ENCODE measurements around the gene AMPD2. TPM values are rescaled to one million over a fixed set of nuclear protein-coding genes. Genes with fewer than 3 reads are reported as not detected.

AMPD2 gene
- polyA plus RNA-seq, 2 donors = 15.7 to 16.3 TPM

DNA sequence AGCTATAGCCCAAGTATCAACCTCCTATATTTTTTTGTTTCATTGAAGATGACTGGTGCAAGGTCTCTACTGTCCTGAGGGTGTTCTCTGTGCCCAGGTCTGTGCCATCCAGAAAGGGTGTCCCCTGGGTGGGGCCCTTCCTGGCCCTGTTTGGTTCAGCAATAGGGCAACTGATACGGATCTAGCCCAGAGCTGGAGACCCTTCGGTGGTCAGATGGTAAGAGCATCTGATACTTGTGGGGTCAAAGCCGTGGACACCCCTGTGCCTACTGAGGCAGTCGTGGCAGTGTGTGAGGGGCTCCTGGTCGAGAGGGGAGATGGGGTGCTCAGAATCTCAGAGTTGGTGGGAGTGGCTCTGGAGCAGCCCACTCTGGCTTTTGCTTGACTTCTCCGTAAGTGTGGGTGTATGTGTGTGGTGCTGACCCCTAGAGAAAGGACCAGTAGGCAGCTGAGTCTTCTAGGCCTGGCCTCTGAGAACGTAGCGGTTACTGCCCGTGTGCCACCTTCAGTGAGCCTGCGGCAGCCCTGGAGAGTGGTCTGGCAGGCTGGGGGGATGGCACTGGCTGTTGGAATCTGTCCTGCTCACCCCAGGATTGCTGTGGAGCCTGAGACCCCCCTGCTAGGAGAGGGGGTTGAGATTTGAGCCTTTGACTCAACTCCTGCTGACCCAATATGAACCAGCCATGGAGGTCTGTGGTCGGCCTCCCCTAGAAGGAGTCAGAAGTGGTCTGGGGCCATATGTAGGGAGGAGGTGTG is 2.7 kb downstream of the AMPD2 start:
- H3K4me3 ChIP-seq (ENCODE audit: low read depth in 1 of 2, low read length in 2 of 2) = no peak overlapping the region
- no peak overlapping the region for H3K27ac ChIP-seq (ENCODE audit: low read depth in 2 of 2, low read length in 1 of 2)
- peaks cover 9 to 19% of the 10 kb centered on the region in 2 donors for H3K4me1 ChIP-seq (ENCODE audit: control insufficient read depth in 2 of 2, insufficient read depth in 2 of 2, low read length in 1 of 2)
- peaks cover 0 to 10% of the 10 kb centered on the region in 2 donors for H3K36me3 ChIP-seq (ENCODE audit: control insufficient read depth in 2 of 2, insufficient read depth in 2 of 2, low read length in 1 of 2)
- H3K27me3 ChIP-seq (ENCODE audit: control insufficient read depth in 1 of 2, insufficient read depth in 2 of 2, low read length in 2 of 2) = no peaks in the 10 kb centered on the region
- no peaks in the 10 kb centered on the region for H3K9me3 ChIP-seq (ENCODE audit: control insufficient read depth in 2 of 2, insufficient read depth in 1 of 2, low read depth in 1 of 2, low read length in 1 of 2)
- 85 to 86% methylated on average over 11 of the region's 11 CpGs for WGBS, 2 donors

DNA sequence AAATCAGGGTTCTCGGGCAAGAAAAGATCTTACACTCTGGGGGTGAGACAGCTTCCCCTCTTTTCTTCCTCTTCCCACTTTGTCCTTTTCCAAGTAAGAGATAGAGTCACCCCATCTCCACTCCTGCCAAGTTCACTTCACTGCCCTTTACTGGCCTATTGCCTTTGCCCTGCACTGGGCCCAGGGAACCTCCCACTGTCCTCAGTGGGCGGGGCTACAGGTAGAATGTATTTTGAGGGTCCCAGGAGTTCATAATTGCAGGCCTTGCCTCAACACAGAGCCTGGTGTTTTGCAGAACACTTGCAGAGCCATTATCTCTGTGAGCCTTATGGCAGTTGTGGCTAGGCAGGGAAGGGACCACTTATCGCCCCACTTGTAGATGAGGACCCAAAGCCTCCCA is 3.3 kb downstream of the AMPD2 start:
- H3K9me3 ChIP-seq (ENCODE audit: control insufficient read depth in 2 of 2, insufficient read depth in 1 of 2, low read depth in 1 of 2, low read length in 1 of 2) = no peaks in the 10 kb centered on the region
- H3K27me3 ChIP-seq (ENCODE audit: control insufficient read depth in 1 of 2, insufficient read depth in 2 of 2, low read length in 2 of 2) = no peaks in the 10 kb centered on the region
- no peak overlapping the region for H3K4me3 ChIP-seq (ENCODE audit: low read depth in 1 of 2, low read length in 2 of 2)
- WGBS, 2 donors = 93 to 96% methylated on average over 3 of the region's 3 CpGs
- H3K36me3 ChIP-seq (ENCODE audit: control insufficient read depth in 2 of 2, insufficient read depth in 2 of 2, low read length in 1 of 2) = peaks cover 0 to 15% of the 10 kb centered on the region in 2 donors
- no peak overlapping the region for H3K27ac ChIP-seq (ENCODE audit: low read depth in 2 of 2, low read length in 1 of 2)
- H3K4me1 ChIP-seq (ENCODE audit: control insufficient read depth in 2 of 2, insufficient read depth in 2 of 2, low read length in 1 of 2) = peaks cover 9 to 19% of the 10 kb centered on the region in 2 donors

DNA sequence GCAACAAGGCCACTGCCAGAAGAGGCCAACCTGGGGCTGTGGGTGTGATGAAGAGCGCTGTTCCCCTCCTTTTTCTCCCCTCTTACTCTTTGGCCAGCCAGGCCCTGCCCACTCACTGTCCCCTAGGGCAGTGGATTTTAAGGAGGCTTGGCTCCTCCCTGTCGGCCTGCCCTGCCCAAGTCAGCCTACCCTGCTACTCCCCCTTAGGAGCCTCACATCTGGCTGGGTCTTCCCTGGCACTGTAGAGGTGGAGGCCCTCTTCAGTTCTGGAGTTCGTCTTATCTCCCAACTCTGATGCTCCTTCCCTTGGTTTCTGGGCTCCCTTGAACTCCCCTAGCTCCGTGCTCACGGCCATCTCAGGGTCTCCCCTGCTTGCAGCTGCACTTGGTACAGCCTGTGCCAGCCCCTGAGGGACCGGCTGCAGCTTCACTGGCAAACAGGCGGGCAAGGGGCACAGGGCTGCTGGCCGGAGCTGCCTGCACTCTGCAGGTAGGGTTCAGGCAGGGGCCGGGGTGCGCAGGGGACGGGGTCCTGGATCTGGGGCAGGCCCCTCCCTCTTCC is 4.0 kb downstream of the AMPD2 start:
- 53 to 55% methylated on average over 11 of the region's 11 CpGs for WGBS, 2 donors
- peak overlapping the region in 1 of 2 donors; percentile 3 for H3K27ac ChIP-seq (ENCODE audit: low read depth in 2 of 2, low read length in 1 of 2)

DNA sequence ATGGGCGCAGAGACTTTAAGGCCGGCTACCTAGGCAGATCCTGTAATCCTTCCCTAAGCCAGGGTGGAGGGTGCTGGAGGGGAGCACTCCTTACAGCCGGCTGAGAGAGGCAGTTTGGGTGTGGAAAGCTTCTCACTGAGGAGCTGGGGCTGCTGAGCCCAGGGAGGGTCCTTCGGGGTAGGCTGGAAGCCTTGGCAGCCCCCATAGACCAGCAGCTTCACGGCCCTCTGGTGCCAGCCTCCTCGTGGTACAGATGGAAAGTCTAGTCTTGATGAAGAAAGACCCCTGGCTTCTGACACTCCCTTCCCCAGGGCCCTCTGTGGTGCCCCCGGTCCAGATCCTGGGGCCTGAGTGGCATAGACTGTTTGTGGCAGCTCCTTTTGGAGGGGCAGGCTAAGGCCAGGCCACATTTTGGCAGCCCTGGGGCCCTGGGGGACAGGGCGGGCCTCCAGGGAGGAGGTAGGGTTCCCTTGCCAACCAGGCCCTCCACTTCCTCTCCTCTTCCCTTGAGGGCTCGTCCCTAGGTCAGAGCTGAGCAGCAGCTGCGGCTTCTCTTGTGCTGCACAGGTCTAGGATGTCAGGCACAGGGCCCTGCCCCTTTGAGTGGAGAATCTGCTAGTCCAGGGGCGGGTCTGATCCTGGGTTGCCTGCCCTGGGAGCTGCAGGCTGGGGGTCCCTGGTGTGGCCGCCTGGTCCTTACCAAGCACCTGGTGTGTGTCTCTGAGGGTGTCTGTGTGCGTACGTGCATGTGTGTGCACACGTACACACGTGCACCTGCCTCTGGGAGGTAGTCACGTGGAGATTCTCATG is 4.8 kb downstream of the AMPD2 start:
- peak overlapping the region; percentile 12 to 43 for H3K27ac ChIP-seq (ENCODE audit: low read depth in 2 of 2, low read length in 1 of 2)
- H3K4me3 ChIP-seq (ENCODE audit: low read depth in 1 of 2, low read length in 2 of 2) = no peak overlapping the region
- H3K9me3 ChIP-seq (ENCODE audit: control insufficient read depth in 2 of 2, insufficient read depth in 1 of 2, low read depth in 1 of 2, low read length in 1 of 2) = no peaks in the 10 kb centered on the region
- peaks cover 3 to 30% of the 10 kb centered on the region in 2 donors for H3K36me3 ChIP-seq (ENCODE audit: control insufficient read depth in 2 of 2, insufficient read depth in 2 of 2, low read length in 1 of 2)
- H3K27me3 ChIP-seq (ENCODE audit: control insufficient read depth in 1 of 2, insufficient read depth in 2 of 2, low read length in 2 of 2) = no peaks in the 10 kb centered on the region
- 66 to 68% methylated on average over 16 to 17 of the region's 17 CpGs for WGBS, 2 donors
- peaks cover 9 to 19% of the 10 kb centered on the region in 2 donors for H3K4me1 ChIP-seq (ENCODE audit: control insufficient read depth in 2 of 2, insufficient read depth in 2 of 2, low read length in 1 of 2)

More for the DNA sequence above, 4.0 kb downstream of the AMPD2 start:
- H3K4me1 ChIP-seq (ENCODE audit: control insufficient read depth in 2 of 2, insufficient read depth in 2 of 2, low read length in 1 of 2) = peaks cover 9 to 19% of the 10 kb centered on the region in 2 donors
- no peaks in the 10 kb centered on the region for H3K27me3 ChIP-seq (ENCODE audit: control insufficient read depth in 1 of 2, insufficient read depth in 2 of 2, low read length in 2 of 2)
- H3K4me3 ChIP-seq (ENCODE audit: low read depth in 1 of 2, low read length in 2 of 2) = no peak overlapping the region
- no peaks in the 10 kb centered on the region for H3K9me3 ChIP-seq (ENCODE audit: control insufficient read depth in 2 of 2, insufficient read depth in 1 of 2, low read depth in 1 of 2, low read length in 1 of 2)
- H3K36me3 ChIP-seq (ENCODE audit: control insufficient read depth in 2 of 2, insufficient read depth in 2 of 2, low read length in 1 of 2) = peaks cover 0 to 23% of the 10 kb centered on the region in 2 donors

DNA sequence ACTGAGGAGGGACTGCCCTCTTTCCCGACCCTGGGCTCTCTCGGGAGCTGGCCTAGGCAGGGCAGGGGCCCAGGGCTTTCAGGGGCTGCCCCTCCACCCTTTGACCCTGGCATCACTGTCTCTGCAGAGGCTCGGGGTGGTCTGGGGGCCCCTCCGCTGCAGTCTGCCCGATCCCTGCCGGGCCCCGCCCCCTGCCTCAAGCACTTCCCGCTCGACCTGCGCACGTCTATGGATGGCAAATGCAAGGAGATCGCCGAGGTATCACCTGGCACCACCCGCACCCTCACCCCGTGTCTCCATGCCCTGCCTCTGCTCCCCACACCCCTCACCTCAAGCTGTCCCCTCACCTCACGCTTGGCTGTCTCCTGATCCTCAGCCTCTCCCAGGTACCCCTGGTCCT is 5.5 kb downstream of the AMPD2 start:
- H3K36me3 ChIP-seq (ENCODE audit: control insufficient read depth in 2 of 2, insufficient read depth in 2 of 2, low read length in 1 of 2) = peaks cover 3 to 37% of the 10 kb centered on the region in 2 donors
- 84 to 85% methylated on average over 16 of the region's 16 CpGs for WGBS, 2 donors
- no peak overlapping the region for H3K4me3 ChIP-seq (ENCODE audit: low read depth in 1 of 2, low read length in 2 of 2)
- no peak overlapping the region for H3K27ac ChIP-seq (ENCODE audit: low read depth in 2 of 2, low read length in 1 of 2)
- H3K27me3 ChIP-seq (ENCODE audit: control insufficient read depth in 1 of 2, insufficient read depth in 2 of 2, low read length in 2 of 2) = no peaks in the 10 kb centered on the region
- peaks cover 9 to 19% of the 10 kb centered on the region in 2 donors for H3K4me1 ChIP-seq (ENCODE audit: control insufficient read depth in 2 of 2, insufficient read depth in 2 of 2, low read length in 1 of 2)
- no peaks in the 10 kb centered on the region for H3K9me3 ChIP-seq (ENCODE audit: control insufficient read depth in 2 of 2, insufficient read depth in 1 of 2, low read depth in 1 of 2, low read length in 1 of 2)

DNA sequence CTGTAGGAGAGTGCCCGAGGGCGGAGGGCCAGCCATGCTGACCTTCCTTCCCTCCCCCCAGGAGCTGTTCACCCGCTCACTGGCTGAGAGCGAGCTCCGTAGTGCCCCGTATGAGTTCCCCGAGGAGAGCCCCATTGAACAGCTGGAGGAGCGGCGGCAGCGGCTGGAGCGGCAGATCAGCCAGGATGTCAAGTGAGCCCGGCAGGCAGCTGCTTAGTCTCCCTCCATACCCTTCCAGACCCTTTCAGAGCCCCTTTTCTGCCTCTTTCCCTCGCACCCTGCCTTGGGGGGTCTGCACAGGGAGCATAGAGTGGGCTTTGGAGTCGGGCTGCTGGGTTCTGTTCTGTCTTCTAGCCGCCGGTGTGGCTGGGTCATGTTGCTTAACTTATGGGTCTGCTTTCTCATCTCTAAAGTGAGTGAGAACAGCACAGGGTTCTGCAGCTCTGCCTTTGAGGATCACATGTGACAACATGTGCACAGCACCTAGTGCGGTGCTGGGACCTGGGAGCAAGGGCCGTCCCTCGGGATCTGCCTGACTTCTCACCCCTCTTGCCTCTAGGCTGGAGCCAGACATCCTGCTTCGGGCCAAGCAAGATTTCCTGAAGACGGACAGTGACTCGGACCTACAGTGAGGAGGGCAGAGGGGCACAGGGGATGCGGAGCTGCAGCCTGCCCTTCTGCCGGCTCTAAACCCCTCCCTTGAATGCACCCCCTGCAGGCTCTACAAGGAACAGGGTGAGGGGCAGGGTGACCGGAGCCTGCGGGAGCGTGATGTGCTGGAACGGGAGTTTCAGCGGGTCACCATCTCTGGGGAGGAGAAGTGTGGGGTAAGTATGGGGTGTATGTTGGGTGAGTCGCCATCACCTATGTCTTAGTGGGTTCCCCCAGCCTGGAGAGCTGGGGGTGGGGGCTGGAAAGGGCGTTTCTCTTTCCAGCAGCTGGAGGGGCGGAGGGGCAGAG is 6.2 kb downstream of the AMPD2 start:
- Histone ChIP-seq H3K36me3 (ENCODE audit: control insufficient read depth in 2 of 2, insufficient read depth in 2 of 2, low read length in 1 of 2) (peaks cover 3 to 40% of the 10 kb centered on the region in 2 donors), H3K4me1 (ENCODE audit: control insufficient read depth in 2 of 2, insufficient read depth in 2 of 2, low read length in 1 of 2) (peaks cover 9 to 19% of the 10 kb centered on the region in 2 donors), H3K9me3 (ENCODE audit: control insufficient read depth in 2 of 2, insufficient read depth in 1 of 2, low read depth in 1 of 2, low read length in 1 of 2) (no peaks in the 10 kb centered on the region), H3K4me3 (ENCODE audit: low read depth in 1 of 2, low read length in 2 of 2) (no peak overlapping the region), H3K27me3 (ENCODE audit: control insufficient read depth in 1 of 2, insufficient read depth in 2 of 2, low read length in 2 of 2) (no peaks in the 10 kb centered on the region), H3K27ac (ENCODE audit: low read depth in 2 of 2, low read length in 1 of 2) (no peak overlapping the region)
- WGBS, 2 donors = 81 to 84% methylated on average over 32 of the region's 32 CpGs

DNA sequence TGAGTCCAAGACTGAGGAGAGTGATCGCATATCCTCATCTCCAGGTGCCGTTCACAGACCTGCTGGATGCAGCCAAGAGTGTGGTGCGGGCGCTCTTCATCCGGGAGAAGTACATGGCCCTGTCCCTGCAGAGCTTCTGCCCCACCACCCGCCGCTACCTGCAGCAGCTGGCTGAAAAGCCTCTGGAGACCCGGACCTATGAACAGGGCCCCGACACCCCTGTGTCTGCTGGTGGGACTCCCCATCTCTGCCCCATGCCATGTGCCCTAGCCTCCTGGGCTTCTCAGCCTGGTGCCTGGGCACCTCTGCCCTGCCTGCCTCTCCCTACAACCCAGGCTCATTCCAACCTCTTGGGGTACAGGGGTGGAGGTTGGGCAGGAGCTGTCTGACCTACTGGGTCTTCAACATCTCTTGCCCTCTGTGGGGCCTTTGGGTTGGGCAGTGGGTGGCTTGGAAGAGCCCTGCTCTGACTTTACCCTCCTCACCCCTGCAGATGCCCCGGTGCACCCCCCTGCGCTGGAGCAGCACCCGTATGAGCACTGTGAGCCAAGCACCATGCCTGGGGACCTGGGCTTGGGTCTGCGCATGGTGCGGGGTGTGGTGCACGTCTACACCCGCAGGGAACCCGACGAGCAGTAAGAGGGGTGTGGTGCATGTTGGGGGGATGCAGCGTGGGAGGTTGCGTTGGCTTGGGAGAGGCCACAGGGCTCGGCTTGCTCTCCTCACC is 7.2 kb downstream of the AMPD2 start:
- H3K9me3 ChIP-seq (ENCODE audit: control insufficient read depth in 2 of 2, insufficient read depth in 1 of 2, low read depth in 1 of 2, low read length in 1 of 2) = no peaks in the 10 kb centered on the region
- peaks cover 3 to 48% of the 10 kb centered on the region in 2 donors for H3K36me3 ChIP-seq (ENCODE audit: control insufficient read depth in 2 of 2, insufficient read depth in 2 of 2, low read length in 1 of 2)
- WGBS, 2 donors = 89 to 92% methylated on average over 21 of the region's 21 CpGs
- H3K4me3 ChIP-seq (ENCODE audit: low read depth in 1 of 2, low read length in 2 of 2) = no peak overlapping the region
- H3K27me3 ChIP-seq (ENCODE audit: control insufficient read depth in 1 of 2, insufficient read depth in 2 of 2, low read length in 2 of 2) = no peaks in the 10 kb centered on the region
- H3K27ac ChIP-seq (ENCODE audit: low read depth in 2 of 2, low read length in 1 of 2) = no peak overlapping the region
- peaks cover 9 to 13% of the 10 kb centered on the region in 2 donors for H3K4me1 ChIP-seq (ENCODE audit: control insufficient read depth in 2 of 2, insufficient read depth in 2 of 2, low read length in 1 of 2)

DNA sequence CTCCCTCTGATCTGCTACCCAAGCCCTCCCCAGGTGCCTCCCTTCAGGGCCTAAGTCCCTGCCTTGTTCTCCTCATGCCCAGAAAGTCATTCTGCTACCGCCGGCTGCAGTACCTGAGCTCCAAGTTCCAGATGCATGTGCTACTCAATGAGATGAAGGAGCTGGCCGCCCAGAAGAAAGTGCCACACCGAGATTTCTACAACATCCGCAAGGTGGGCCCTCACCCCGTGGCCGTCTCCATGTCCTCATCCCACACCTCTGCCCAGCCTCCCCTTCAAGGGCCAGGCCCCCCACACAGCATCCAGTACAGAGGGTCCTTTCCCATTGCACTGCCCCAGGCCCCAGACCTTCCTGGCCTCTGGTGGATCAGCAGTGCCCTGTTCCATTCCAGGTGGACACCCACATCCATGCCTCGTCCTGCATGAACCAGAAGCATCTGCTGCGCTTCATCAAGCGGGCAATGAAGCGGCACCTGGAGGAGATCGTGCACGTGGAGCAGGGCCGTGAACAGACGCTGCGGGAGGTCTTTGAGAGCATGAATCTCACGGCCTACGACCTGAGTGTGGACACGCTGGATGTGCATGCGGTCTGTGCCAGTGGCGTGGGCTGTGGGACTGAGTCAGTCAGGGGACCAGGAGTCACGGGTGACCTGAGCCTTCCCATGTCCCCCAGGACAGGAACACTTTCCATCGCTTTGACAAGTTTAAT is 8.2 kb downstream of the AMPD2 start:
- H3K36me3 ChIP-seq (ENCODE audit: control insufficient read depth in 2 of 2, insufficient read depth in 2 of 2, low read length in 1 of 2) = peaks cover 3 to 48% of the 10 kb centered on the region in 2 donors
- no peaks in the 10 kb centered on the region for H3K9me3 ChIP-seq (ENCODE audit: control insufficient read depth in 2 of 2, insufficient read depth in 1 of 2, low read depth in 1 of 2, low read length in 1 of 2)
- peaks cover 9 to 16% of the 10 kb centered on the region in 2 donors for H3K4me1 ChIP-seq (ENCODE audit: control insufficient read depth in 2 of 2, insufficient read depth in 2 of 2, low read length in 1 of 2)
- no peak overlapping the region for H3K4me3 ChIP-seq (ENCODE audit: low read depth in 1 of 2, low read length in 2 of 2)
- H3K27me3 ChIP-seq (ENCODE audit: control insufficient read depth in 1 of 2, insufficient read depth in 2 of 2, low read length in 2 of 2) = no peaks in the 10 kb centered on the region
- 91% methylated on average over 23 of the region's 23 CpGs for WGBS, 2 donors
- H3K27ac ChIP-seq (ENCODE audit: low read depth in 2 of 2, low read length in 1 of 2) = no peak overlapping the region

Data from esophagus (tissue), 2 donors.